Progenitor cell of endocrine pancreas (in vitro differentiated cells): ENCODE data around the gene ENTHD1. TPM values are rescaled to one million over a fixed set of nuclear protein-coding genes. Genes with fewer than 3 reads are reported as not detected.

Experiments used
- DNase-seq: peaks from one replicate; pipeline ENCODE4 v3.0.0; 2021; ENCODE audit warnings: low spot score; ENCODE audit not compliant: unreplicated experiment
- H3K27ac Mint-ChIP-seq: 2 replicates; pipeline ENCODE4 v1.8.0; 2021; ENCODE audit warnings: mild to moderate bottlenecking, moderate library complexity, mixed read lengths
- H3K27me3 Mint-ChIP-seq: 2 replicates; pipeline ENCODE4 v1.8.0; 2021; ENCODE audit warnings: mixed read lengths
- H3K36me3 Mint-ChIP-seq: 2 replicates; pipeline ENCODE4 v1.8.0; 2022; ENCODE audit warnings: mixed read lengths; ENCODE audit not compliant: insufficient read depth
- H3K4me1 Mint-ChIP-seq: 2 replicates; pipeline ENCODE4 v1.8.0; 2021; ENCODE audit warnings: low read depth, mixed read lengths
- H3K4me3 Mint-ChIP-seq: 2 replicates; pipeline ENCODE4 v1.8.0; 2021; ENCODE audit warnings: low read depth, mild to moderate bottlenecking, moderate library complexity, mixed read lengths
- H3K9me3 Mint-ChIP-seq: 2 replicates; pipeline ENCODE4 v1.8.0; 2021; ENCODE audit warnings: low read depth, mixed read lengths
- total RNA-seq: library from RNA; stranded (reverse); gene quantifications from 2 replicates; pipeline ENCODE4 v1.2.1, GENCODE V29; 2021
- TF ChIP-seq, protein P1 (sequence below): fragments of 200-600 bp; sonication (generic); IDR thresholded peaks from one replicate; pipeline ENCODE4 v1.5.0; 2021; ENCODE audit warnings: antibody characterized with exemption, mild to moderate bottlenecking; ENCODE audit not compliant: unreplicated experiment

The ENTHD1 gene
- total RNA-seq, 1 donor from 2014 or later: not detected

DNA sequence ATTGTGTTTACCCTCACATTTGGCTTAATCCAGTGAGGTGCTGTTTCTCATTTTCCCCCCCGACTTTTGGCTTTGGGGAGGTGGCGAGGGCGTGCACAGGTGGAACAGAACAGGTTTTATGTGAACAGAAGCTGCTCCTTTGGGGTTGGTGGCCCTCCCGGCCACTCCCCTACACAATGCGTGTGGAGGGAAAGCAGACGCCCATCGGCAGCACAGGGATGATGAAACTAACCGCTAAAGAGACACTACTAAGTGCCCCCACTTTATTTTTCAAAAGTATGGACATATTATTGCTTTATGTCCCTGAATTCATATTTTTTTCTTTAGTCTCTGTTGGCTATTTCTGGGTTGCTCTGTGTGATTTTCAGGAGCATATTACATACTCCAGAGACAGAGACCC lies 160.9 kb downstream of the ENTHD1 start:
- H3K36me3 Mint-ChIP-seq: no peaks in the 10 kb centered on the region
- no peak for DNase-seq

DNA sequence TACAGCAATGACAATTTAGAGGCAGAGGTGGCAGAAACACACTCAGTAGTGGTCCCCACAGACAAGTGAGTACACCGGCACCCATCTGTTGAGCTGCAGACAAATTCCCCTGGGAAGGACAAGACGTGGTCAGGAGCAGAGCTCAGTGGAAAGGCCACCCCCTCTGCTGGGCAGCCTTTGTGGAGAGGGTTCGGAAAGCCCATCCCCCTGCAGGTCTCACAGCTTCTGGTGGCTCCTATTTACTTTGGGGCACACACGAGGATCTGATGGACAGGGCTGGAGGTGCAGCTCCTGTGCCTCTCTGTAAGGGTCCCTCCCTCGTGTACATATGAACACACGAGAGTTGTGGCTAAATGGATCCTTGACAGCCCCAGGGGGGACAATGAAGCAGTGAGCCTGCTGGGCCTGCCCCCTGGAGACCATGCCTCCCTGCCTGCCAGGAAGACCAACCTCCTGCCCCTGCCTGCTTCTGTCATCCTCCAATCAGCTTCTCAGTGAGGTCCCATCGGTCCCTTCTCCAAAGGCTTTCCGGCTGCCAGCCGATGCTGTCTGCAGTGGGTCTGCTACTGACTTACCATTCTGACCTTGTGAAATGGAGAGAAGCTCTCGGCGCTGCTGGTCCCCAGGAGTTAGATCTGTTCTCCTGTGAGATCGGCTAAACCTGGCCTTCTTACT lies 161.5 kb downstream of the ENTHD1 start:
- H3K9me3 Mint-ChIP-seq: no peaks in the 10 kb centered on the region
- no peak overlapping the region for H3K27ac Mint-ChIP-seq
- DNase-seq: no peak
- no peaks in the 10 kb centered on the region for H3K36me3 Mint-ChIP-seq
- H3K4me1 Mint-ChIP-seq: no peaks in the 10 kb centered on the region
- TF ChIP-seq, protein P1, sequence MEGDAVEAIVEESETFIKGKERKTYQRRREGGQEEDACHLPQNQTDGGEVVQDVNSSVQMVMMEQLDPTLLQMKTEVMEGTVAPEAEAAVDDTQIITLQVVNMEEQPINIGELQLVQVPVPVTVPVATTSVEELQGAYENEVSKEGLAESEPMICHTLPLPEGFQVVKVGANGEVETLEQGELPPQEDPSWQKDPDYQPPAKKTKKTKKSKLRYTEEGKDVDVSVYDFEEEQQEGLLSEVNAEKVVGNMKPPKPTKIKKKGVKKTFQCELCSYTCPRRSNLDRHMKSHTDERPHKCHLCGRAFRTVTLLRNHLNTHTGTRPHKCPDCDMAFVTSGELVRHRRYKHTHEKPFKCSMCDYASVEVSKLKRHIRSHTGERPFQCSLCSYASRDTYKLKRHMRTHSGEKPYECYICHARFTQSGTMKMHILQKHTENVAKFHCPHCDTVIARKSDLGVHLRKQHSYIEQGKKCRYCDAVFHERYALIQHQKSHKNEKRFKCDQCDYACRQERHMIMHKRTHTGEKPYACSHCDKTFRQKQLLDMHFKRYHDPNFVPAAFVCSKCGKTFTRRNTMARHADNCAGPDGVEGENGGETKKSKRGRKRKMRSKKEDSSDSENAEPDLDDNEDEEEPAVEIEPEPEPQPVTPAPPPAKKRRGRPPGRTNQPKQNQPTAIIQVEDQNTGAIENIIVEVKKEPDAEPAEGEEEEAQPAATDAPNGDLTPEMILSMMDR: no peak
- H3K27me3 Mint-ChIP-seq: peaks cover 18% of the 10 kb centered on the region
- no peak overlapping the region for H3K4me3 Mint-ChIP-seq

More for the DNA sequence above, 160.9 kb downstream of the ENTHD1 start:
- Mint-ChIP-seq H3K9me3 (no peaks in the 10 kb centered on the region), H3K4me1 (no peaks in the 10 kb centered on the region), H3K4me3 (no peak overlapping the region), H3K27me3 (peaks cover 14% of the 10 kb centered on the region), H3K27ac (no peak overlapping the region)
- TF ChIP-seq, protein P1: no peak

DNA sequence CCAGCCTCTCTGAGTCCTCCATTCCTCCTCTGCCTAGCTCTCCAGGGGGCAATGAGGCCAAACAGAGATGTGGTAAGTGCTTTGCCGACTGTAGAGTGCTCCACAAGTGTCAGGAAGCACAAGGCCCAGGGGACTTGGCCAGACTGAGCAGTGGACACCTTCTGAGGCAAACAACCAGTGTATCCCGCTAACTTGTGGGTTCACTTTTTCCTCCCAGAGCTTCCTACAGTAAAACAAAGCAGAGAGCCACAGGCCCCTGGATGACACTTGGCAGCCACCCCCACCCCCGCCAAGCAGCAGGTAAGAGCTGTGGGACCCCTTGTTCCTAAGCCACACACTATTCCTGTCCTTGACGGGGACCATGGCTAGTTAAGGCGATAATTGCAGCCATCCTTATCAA lies 162.1 kb downstream of the ENTHD1 start:
- no peaks in the 10 kb centered on the region for H3K4me1 Mint-ChIP-seq
- no peak overlapping the region for H3K4me3 Mint-ChIP-seq
- H3K27ac Mint-ChIP-seq: no peak overlapping the region
- TF ChIP-seq, protein P1: no peak
- no peak for DNase-seq
- no peaks in the 10 kb centered on the region for H3K36me3 Mint-ChIP-seq
- H3K9me3 Mint-ChIP-seq: no peaks in the 10 kb centered on the region
- peaks cover 22% of the 10 kb centered on the region for H3K27me3 Mint-ChIP-seq

DNA sequence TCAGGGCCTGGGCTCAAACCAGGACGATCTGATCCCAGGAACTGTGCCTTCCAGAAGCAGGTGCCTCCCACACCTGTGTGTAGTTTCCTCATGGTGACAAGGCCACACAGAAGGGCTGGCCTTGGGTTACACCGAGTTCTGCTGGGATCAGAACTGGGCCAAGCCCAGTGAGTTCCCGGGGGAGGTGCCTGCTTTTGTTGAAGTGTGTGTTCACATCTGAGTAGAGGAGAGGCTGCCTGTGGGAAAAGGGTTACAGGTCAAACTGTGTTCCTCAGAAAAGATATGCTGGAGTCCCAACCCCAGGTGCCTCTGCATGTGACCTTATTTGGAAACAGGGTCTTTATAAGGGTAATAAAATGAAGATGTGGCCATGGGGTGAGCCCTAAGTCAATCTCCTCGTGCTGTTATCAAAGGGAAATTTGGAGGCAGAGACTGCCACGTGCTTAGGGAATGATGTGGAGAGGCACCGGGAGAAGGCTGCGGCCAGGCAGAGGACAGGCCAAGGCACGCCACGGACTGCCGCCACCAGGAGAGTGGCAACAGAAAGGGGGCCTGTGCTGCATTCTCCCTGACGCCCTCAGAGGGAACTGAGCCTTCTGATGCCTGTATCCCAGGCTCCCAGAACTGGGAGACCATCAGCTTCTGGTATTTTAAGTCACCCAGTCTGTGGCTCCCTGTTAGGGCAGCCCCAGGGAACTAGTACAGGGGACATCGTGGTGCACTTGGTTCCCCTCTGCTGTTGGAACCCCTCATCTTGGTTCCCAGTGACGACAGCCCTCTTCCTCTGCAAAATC lies 164.2 kb downstream of the ENTHD1 start:
- Mint-ChIP-seq H3K27ac (no peak overlapping the region), H3K9me3 (no peaks in the 10 kb centered on the region), H3K36me3 (no peaks in the 10 kb centered on the region), H3K4me1 (no peaks in the 10 kb centered on the region), H3K27me3 (peaks cover 18% of the 10 kb centered on the region), H3K4me3 (no peak overlapping the region)
- DNase-seq: no peak
- TF ChIP-seq, protein P1: no peak

DNA sequence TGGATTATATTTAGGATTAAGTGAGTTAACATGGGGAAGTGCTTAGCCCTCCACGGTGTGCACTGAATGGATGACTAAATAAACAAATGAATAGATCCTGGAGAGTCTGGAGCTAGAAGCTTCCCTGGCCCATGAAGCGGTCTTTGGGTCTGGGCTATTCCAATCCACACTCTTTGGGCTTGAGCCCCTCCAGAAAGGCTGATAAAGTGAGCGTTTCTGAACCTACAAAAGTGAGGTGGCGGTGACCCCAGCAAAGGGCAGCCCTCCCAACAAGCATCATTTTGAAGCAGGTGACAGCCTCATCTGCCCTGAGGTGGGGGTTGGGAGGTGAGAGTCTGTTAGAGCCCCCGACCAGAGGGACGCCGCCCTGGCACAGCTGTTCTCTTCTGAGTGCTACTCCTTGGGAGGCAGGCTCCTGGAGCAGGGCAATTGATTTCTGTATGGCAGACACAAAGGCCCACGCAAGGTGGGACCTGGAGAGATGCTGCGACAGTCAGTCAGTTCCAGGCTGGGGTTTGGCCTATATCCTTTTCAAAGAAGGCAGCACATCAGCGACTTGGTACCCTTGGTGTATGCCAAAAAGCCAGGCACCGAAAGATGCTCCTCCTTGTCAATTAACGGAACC lies 165.2 kb downstream of the ENTHD1 start:
- no peaks in the 10 kb centered on the region for H3K36me3 Mint-ChIP-seq
- TF ChIP-seq, protein P1: no peak

More for the DNA sequence above, 165.2 kb downstream of the ENTHD1 start:
- Mint-ChIP-seq H3K9me3 (no peaks in the 10 kb centered on the region), H3K27me3 (peaks cover 19% of the 10 kb centered on the region), H3K4me1 (no peaks in the 10 kb centered on the region), H3K27ac (no peak overlapping the region), H3K4me3 (no peak overlapping the region)
- DNase-seq: no peak
